Endometrium (tissue), 2 donors: ENCODE data around the gene RCE1.

ENCODE experiments used
- FAIRE-seq: peaks from 2 replicates; lab custom pipeline; 2012; peaks lifted over from hg19 to GRCh38; lab: Jason Lieb, UNC
- donor health status: control.
- donor health status: control.

Gene RCE1

DNA sequence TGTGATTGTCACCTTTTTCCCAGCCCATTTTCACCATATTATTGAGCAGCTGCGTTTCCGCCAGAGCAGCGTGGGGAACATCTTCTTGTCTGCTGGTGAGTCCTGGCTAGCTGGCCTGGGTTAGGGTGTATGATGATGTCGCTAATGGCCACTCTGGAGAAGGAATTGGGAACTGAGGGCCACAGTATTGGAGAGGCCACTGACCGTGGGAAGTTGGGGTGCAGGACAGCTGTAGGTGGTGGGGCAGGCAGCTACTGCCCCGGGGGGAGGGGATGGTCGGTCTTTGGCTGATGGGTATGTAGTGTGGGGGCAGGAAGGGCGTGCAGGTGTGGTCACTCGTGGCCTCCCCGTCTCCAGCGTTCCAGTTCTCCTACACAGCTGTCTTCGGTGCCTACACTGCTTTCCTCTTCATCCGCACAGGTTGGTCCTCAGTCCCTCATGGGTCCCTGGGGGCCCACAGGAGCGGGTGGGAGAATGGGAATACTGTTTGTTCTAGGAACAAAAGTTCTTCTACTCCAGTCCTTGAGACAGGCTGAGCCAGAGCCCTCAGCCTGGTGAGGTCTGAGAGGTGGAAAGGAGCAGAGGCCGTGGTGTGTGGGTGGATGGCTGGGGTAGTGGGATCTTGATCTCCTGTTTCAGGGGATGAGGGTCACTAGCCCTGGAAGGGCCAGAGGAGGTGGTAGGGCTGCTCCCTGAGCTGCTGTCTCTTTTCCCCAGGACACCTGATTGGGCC, 2.1 kb downstream of the RCE1 start:
- FAIRE-seq = no peak

DNA sequence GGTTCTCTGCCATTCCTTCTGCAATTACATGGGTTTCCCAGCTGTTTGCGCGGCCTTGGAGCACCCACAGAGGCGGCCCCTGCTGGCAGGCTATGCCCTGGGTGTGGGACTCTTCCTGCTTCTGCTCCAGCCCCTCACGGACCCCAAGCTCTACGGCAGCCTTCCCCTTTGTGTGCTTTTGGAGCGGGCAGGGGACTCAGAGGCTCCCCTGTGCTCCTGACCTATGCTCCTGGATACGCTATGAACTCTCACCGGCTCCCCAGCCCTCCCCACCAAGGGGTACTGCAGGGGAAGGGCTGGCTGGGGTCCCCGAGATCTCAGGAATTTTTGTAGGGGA, 2.6 kb downstream of the RCE1 start:
- FAIRE-seq = no peak

DNA sequence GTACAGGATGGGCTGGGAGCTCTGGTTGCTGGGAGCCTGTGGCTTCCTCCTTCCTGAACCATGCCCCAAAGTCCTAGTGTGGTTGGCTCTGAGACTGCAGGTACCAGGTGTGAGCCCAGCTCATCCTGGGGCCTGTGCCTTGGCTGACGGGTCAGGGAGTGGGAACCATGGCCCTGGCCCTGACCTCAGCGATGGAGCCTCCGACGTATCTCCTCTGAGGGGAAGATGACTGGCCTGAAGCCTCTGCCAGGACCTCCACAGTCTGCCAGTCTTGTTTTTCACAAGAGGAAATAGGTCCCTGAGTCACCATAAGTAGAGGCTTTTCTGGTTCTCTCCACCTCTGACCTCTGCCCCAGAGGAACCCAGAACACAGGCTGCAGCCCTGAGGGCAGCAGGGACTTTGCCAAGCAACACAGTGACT, 3.4 kb downstream of the RCE1 start:
- no peak for FAIRE-seq

DNA sequence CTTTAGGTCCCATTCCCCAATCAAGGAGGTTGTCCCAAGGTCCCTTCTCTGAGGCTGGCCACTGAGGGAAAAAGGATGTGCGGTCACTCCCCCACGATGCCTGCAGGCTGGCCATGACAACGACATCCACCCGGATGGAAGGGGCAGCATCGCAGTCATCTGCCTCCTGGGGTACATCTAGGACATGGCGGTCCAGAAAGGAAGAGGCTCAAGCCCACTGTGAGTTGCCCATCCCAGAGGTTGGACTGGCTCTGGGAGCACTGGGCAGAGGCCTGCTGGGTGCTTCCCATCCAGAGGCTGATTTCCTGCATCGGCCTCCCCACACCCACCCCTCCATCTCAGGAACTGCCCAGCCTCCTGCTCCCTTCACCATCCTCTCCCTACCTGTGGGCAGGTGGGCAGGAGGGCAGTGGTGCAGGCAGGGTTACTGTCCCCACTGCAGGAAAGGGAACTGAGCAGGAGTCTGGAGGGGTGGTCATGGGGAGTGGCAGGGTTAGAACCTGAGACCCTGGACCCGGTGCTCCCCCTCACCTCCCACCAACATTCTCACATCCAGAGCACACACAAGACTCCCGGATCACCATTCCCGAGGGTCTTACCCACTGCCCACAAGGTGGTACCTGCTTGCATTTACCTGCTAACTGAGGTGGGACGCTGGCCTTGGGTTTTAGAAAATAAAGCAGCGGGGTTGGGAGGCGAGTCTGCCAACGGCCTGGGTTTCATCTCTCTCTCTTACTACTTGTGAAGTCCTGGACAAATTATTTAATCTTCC, 4.4 kb downstream of the RCE1 start:
- no peak for FAIRE-seq

DNA sequence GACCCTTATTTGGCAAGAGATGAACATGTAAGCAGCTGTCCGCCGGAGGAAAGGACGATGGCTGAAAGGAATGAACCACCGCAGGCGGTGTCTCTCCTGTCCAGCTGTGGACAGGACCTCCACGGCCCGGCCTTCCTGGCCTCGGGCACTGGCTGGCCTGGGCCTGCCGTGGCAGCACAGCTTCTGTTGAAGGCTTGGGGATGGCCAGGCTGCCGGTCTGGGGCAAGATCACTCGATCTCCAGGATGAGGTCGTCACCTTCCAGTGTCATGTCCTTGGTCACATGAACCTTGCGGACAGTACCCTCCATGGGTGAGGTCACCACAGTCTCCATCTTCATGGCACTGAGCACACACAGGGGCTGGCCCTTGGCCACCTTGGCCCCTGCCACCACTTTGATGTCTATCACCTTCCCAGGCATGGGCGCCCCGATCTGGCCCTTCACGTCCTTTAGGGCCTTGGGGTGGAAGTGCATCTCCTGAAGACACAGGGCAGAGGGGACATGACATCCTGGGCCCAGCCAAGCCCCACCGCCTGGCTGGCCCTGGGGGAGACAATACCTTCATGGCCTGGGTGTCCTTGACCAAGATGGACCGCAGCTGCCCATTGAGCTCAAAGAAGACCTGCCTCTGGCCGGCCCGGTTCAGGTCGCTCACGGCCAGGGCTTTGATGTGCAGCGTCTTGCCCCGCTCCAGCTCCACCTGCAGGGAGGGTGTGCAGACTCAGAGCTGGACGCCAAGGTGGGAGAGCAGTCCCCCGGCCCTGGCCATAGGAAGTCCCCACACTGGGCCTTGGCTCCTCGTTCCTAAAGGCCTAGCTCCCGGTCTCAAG, 5.6 kb downstream of the RCE1 start:
- no peak for FAIRE-seq

DNA sequence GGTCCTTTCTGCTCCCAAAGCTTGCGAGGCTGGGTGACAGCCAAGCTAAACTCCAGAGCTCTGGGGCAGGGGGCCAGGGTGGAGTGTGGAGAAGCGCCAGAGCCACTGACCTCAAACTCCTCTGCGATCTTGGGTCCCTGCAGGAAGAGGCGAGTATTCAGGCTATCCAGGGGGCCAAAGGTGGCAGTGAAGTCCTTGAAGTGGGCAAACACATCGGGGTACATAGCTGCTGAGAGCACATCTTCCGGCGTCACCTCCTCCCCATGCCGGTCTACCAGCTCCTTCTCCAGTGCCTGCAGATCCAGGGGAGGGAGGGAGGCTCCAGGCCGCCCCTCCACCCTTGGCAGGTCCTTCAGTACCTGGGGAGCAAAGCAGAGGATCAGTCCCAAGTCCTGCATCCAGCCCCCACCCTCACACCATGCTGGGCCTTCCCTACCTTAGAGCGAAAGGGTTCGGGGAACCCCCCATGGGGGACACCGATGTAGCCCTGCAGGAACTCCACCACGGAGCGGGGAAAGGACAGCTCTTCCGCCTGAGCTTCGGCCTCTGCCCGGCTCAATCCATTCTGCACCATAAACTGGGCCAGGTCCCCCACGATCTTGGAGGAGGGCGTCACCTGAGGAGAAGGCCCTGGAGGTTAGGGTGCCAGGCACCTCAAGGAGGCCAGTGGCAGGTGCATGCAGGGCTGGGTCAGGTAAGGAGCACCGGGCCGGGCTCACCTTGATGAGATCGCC, 6.4 kb downstream of the RCE1 start:
- no peak for FAIRE-seq

DNA sequence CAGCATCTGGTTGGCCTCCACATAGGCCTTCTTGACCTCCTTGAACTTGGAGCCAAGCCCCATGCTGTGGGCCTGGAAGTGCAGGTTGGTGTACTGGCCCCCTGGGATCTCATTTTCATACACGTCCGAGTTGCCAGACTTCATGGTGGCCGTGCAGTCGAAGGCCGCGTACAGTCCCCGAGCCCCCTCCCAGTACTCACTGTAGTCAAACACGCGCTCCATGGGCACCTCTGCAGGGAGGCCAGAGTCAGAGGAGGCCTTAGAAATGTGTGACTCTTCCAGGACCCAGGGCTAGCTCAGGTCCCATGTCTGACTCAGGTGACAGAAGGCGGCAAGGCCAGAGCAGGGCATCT, 7.0 kb downstream of the RCE1 start:
- no peak for FAIRE-seq

DNA sequence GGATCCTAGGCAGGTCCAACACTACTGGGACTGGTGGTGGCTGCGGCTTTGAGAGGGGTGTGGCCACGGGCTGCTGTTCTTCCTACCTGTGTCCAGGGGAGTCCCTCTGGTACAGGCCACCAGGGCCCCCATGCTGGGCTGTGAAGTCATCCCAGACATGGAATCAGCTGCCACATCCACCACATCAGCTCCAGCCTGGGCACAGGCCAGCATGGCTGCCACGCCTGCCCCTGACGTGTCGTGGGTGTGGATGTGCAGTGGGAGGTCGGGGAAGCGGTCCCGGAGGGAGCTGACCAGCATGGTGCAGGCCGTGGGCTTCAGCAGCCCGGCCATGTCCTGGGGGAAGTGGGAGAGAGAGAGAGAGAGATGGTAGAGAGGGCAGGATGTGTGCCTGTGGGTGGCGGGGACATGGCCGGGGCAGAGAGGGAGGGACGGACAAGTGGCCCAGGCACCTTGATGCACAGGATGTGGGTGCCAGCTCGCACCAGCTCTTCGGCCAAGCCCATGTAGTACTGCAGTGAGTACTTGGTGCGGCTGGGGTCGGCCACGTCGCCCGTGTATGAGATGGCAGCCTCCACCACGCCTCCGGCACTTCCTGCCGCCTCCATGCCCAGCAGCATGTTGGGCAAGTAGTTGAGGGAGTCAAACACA, 7.5 kb downstream of the RCE1 start:
- no peak for FAIRE-seq

DNA sequence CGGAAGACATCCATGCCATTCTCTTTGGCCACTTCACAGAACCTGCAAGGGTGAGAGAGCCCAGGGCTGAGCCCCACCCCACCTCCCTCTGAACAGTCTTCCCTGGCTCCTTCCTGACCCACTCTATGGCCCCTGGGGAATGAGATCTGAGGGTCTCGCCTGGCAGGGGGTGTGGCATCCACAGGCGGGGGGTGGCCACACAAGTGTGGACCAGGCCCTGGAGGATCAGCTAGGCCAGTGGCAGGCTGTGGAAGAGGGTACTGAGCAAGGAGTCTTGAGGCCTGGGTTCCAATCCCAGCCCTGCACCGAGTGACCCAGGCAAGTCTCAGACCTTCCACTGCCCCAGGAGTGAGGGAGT, 8.0 kb downstream of the RCE1 start:
- FAIRE-seq = no peak

DNA sequence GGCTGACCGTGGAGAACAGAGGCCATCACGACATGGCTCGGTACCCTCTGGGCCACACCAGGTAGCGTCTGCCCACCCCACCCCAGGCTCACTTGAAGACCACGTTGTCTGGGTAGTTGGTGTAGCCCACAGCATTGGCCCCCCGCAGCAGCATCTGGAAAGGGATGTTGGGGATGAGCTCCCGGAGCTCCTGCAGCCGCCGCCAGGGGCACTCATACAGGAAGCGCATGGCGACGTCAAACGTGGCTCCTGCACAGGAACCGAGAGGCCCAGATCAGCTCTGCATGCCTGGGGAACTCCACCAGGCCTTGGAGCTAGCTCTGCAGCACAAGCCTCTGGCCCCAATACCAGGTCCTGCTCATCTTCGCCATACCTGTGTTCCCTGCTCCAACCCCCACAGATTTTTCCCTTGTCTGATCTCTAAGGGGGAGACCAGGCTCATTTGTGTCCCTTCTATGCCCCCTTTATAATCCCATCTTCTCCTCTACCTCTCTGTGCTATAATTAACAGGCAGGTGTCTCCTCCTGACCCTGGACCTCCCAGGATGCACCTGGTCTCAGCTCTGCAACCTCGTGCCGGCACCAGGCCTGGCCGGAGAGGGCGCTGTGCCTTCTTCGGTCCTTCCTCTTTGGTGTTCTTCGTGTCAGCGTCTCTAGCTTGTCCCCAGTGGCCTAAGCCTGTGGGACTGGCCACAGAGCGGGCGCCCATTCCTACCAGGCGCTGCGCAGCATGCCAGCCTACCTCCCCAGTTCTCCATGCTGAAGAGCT, 8.6 kb downstream of the RCE1 start:
- FAIRE-seq = no peak

DNA sequence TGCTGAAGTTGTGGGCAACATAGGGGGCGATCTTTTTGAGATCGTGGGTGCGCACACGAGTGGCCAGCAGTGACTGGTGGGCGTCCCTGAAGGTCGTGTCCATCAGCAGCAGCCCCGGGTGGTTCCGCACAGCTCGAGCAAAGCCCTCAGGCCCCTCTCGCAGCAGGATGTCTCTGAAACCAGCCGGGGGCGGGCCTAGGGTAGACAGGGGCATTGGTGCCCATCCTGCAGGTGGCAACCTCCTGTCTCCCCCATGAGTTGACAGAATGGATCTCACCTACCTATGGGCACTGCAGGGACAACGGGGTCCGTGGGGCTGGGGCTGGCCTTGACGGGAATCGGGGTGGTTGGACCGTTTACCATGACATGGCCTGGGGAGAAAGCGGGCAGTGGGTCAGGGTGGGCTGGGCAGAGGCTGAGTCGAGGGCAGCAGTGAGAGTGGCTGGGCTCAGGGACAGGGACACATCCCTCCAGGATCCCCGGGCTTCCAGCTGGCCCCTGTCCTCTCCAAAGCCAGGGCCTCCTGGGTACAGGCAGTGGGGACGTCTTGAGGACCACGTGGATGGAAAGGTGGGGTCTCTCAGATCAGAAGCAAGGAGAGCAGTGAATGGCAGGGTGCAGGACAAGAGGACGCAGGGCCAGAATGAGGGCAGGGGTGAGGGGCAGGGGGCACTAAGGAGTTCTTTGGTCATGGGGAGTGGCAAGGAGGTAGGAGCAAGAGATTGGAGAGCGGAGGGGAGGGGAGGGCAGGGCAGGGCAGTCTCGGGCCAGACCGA, 9.4 kb downstream of the RCE1 start:
- no peak for FAIRE-seq

DNA sequence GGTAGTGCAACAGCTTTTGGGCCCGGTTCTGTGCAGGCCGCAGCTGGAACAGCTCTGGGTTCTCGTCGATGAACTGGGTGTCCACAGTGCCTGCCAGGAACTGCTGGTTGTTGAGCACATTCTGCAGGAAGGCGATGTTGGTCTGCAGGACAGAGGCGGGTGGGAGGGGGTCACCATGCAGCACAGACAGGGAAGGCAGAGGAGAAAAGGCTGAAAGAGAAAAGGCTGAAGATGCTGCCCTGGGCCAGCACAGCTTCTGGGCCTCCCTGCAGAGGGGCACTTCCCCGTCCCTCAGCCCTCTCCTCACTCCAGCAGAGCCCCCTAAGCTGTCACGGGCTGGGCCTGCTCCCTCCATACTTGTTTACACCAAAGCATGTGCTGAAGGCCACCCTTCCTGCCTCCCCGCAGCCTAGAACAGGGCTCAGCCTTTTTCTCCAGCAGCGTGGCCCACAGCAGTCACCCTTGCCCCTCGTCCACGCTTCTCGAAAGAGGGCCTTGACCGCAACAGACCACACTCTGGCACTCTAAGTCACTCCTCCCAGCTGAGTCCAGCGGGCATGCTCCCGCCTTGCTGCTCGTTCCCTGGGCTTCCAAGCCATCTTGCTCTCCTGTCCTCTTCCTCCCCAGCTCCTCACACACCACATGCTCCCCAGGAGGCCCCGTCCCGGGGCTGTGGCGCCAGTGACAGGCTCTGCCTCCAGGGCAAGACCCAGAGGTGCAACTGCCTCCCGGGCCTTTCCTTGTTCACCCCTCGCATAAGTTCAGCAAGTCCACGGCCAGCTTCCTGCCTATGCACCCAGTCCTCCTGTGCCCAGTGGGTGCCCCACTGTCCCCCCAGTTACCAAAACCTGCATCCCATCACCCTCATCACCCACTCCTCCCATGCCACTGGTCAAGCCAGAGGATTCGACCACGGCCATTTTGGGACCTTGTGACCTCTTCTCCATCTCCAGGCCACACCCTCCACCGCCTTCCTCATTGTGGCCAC, 10.3 kb downstream of the RCE1 start:
- no peak for FAIRE-seq

DNA sequence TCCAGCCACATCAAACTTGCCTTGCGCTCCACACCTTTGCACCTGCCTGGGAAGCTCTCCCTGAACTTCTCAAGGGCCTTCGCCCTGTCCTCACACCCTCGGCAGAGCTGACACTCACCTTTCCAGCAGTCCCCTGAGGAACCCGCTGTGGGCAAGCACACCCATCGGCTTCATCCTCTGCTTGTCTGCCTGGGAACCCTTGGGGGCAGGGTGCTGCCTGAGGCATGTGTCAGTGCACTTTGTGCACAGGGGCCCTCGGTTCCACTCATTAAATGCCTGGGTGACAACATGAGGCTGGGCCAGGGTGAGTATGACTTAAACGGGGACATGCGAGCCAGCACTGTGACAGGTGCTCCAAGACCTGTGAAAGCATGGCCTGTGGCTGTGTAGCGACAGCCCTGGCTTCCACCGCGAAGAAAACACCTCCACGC, 11.0 kb downstream of the RCE1 start:
- FAIRE-seq = no peak

DNA sequence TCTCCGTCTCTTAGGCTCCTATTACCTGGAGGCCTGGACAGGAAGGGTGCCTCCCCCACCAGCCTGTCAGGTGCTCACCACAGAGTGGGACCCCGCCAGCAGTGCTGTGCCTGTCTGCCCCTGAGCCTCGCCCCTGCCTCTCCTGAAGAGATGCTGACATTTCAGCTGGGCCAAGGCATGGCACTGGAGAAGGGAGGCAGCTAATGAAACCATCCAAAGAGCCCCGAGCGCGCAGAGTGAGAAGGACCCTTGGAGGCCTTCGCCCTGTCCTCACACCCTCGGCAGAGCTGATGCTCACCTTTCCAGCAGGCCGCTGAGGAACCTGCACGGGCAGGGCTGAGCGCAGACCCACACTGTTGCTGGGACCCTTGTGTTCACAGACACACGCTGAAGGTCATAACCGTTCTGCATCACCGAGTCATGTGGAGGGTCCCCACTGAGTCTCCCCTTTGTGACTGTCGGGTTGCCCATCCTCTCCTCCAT, 11.5 kb downstream of the RCE1 start:
- no peak for FAIRE-seq

DNA sequence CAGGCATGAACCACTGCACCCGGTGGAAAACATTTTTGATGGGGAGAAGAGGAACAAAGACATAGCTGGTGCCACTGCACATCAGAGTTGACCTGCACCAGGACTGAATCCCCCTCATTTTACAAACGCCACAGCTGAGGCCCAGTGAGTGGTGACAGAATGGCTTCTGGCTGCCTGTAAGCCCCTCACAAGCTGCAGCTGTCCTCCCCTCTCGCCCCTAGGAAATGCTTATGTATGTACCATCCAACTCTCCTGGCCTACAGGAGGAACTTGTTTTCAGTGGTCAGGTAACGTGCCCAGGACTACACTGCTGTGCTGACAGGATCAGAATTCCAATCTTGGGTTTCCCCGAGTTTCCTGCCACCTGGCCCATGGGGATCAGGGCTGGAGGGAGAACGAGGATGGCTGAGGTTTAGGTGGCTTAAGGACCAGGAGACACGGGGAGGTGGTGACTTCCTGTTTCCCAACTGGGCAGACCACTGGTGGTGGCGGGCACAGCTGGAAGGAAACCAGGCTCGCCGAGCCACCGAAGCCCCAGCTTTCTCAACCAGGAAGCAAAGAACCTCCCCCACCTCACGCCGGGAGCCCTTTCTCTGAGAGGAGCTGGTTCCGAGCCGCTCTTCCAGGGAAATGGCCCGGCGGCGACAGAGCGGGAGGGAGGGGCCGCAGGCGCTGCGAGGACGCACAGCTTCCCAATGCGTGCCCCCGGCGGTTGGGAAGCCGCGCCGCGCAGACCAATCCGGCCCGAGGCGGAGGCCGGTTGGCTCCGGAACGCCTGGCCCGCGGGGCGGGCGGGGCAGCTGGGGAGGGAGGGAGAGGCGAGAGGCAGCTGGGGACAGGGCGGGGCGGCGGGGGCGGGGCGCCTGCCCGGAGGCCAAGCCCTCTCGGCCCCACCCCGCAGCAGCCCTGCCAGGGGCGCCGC, 12.6 kb downstream of the RCE1 start:
- no peak for FAIRE-seq

DNA sequence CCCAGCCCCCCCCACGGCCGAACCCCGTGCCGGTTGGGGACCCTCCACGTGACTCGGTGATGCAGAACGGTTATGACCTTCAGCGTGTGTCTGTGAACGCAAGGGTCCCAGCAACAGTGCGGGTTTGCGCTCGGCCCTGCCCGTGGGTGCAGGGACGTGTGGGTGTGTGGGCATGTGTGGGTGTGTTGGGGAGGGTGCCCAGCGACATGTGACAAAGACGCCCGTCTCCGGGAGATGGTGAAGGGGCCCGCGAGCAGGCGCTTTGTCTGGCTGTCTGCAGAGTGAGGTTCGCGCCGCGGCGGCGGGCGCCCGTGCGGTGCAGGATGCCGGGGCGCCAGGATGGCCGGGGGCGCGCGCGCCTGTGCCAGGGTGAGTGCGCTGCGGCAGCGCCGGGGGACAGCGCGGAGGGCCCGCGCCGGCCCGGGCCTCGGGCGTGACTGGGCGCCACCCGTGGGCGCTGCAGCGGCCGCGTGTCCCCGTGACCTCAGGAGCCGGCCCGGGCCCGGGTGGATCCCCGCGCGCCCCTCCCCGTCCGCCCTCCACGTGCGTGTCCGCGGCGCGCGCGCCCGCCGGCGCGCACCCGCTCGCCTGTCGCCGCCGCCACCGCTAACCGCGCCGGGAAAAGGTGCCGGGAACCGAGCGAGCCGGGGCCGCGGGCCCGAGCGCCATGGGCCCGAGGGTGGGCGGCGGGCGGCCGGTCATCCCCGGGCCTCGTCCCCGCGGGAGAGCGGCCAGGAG, 13.4 kb downstream of the RCE1 start, which contains the start of gene LRFN4:
Gene LRFN4, plus strand, starts transcription at position 569 of the 738 bp plus-strand sequence. CDS start 681 bp downstream, outside the sequence.
- FAIRE-seq = no peak
